A549 (cell line): ENCODE results near the gene DCAF11. TPM values are rescaled to one million over a fixed set of nuclear protein-coding genes. Genes with fewer than 3 reads are reported as not detected.
A peak's percentile ranks its signal among the peaks of the same experiment; 100 is the strongest.

Experiments used
- ATAC-seq, 2 experiments: fragments of 200-7000 bp in 1 of 2; fragments of >200 bp in 1 of 2; cut with Nextera tagmentation in 1 of 2; cut with Tn5 transposase in 1 of 2; 3 replicates each; pipeline versions ENCODE4 v1.8.0 to v1.9.1; 2018 to 2020; ENCODE audit warnings: mild to moderate bottlenecking in 1 of 2, moderate library complexity in 1 of 2
- CTCF ChIA-PET: fragments of 300-600 bp; sonication (Branson Sonifier 250); formaldehyde crosslinking; extraction: SDS; loops from one replicate; lab custom pipeline; 2021; ENCODE audit warnings: antibody characterized with exemption, inconsistent platforms; lab: Yijun Ruan, JAX
- POLR2A ChIA-PET: fragments of 350-600 bp; formaldehyde crosslinking; extraction: SDS; loops from one replicate; lab custom pipeline; 2021; ENCODE audit warnings: antibody characterized with exemption, inconsistent platforms; lab: Yijun Ruan, JAX
- DNase-seq, 2 experiments: peaks; one replicate each; pipeline versions ENCODE4 v3.0.0 to v3.0.0-alpha.2; 2011 to 2016; ENCODE audit warnings: low read depth in 1 of 2, low spot score in 1 of 2
- FAIRE-seq: peaks from 2 replicates; lab custom pipeline; 2011; peaks lifted over from hg19 to GRCh38; lab: Jason Lieb, UNC
- H3K27ac ChIP-seq, 2 experiments: fragments of >200 bp; sonication (Bioruptor Twin); formaldehyde crosslinking; 3 replicates each; pipeline ENCODE4 v1.5.1; 2016 to 2017
- H3K4me1 ChIP-seq: fragments of >200 bp; sonication (Bioruptor Twin); formaldehyde crosslinking; 3 replicates; pipeline ENCODE4 v1.6.1; 2016
- H3K4me2 ChIP-seq: fragments of >200 bp; sonication (Bioruptor Twin); formaldehyde crosslinking; 3 replicates; pipeline ENCODE4 v1.6.1; 2016
- H3K4me3 ChIP-seq: fragments of >200 bp; sonication (Bioruptor Twin); formaldehyde crosslinking; 3 replicates; pipeline ENCODE4 v1.5.1; 2016
- H3K9me3 ChIP-seq: fragments of >200 bp; sonication (Bioruptor Twin); formaldehyde crosslinking; 3 replicates; pipeline ENCODE4 v1.6.1; 2016
- BHLHE40 ChIP-seq: IDR thresholded peaks from 2 replicates; pipeline ENCODE4 v1.6.1; 2012; ENCODE audit warnings: low read depth, low read length, inconsistent platforms
- CBX8 ChIP-seq: fragments of 200-600 bp; sonication (generic); IDR thresholded peaks from 2 replicates; pipeline ENCODE4 v1.6.1; 2016
- FOSL2 ChIP-seq, 2 experiments: fragments of 450-650 bp in 1 of 2; fragments of >200 bp in 1 of 2; sonication (Bioruptor Twin) in 1 of 2; formaldehyde crosslinking; IDR thresholded peaks; 2 replicates each; pipeline versions ENCODE4 v1.5.0 to v1.6.1; 2016 to 2020; ENCODE audit warnings: mild to moderate bottlenecking in 1 of 2, moderate library complexity in 1 of 2
- GATA3 ChIP-seq: IDR thresholded peaks from 2 replicates; pipeline ENCODE4 v1.6.1; 2012; ENCODE audit warnings: borderline replicate concordance
- HDAC2 ChIP-seq: fragments of 200-600 bp; sonication (generic); IDR thresholded peaks from 2 replicates; pipeline ENCODE4 v1.6.1; 2016
- HMGXB4 ChIP-seq: fragments of 250-450 bp; sonication (Bioruptor Pico); IDR thresholded peaks from 2 replicates; pipeline ENCODE4 v1.5.0; 2021; ENCODE audit warnings: mild to moderate bottlenecking, moderate library complexity, borderline replicate concordance
- JUN ChIP-seq, 2 experiments: fragments of >200 bp; sonication (Bioruptor Twin); formaldehyde crosslinking; IDR thresholded peaks; 2 replicates in 1 of 2; 3 replicates in 1 of 2; pipeline ENCODE4 v1.6.1; 2016 to 2017
- JUNB ChIP-seq: fragments of >200 bp; sonication (Bioruptor Twin); formaldehyde crosslinking; IDR thresholded peaks from 2 replicates; pipeline ENCODE4 v1.6.1; 2016
- KDM1A ChIP-seq: fragments of 200-600 bp; sonication (generic); IDR thresholded peaks from 2 replicates; pipeline ENCODE4 v1.6.1; 2016; ENCODE audit warnings: low read depth, mild to moderate bottlenecking
- MAZ ChIP-seq: fragments of 150-350 bp; IDR thresholded peaks from 2 replicates; pipeline ENCODE4 v1.6.1; 2014; ENCODE audit warnings: antibody characterized with exemption, low read depth, low read length, borderline replicate concordance
- MYC ChIP-seq: IDR thresholded peaks from 2 replicates; pipeline ENCODE4 v1.6.1; 2012; ENCODE audit warnings: mild to moderate bottlenecking, inconsistent platforms, low read length, improper control_type of control experiment, borderline replicate concordance
- NR3C1 ChIP-seq: fragments of >200 bp; sonication (Bioruptor Twin); formaldehyde crosslinking; IDR thresholded peaks from 3 replicates; pipeline ENCODE4 v1.6.1; 2017
- PBX3 ChIP-seq: IDR thresholded peaks from 2 replicates; pipeline ENCODE4 v1.6.1; 2012
- POLR2A ChIP-seq: IDR thresholded peaks from 2 replicates; pipeline ENCODE4 v1.6.1; 2012; ENCODE audit warnings: mild to moderate bottlenecking, low read length
- POLR2AphosphoS2 ChIP-seq: conservative IDR thresholded peaks from 2 replicates; pipeline ENCODE4 v1.6.1; 2012; ENCODE audit warnings: low read length, improper control_type of control experiment, inconsistent platforms
- RARB ChIP-seq: fragments of 250-450 bp; sonication (Bioruptor Pico); IDR thresholded peaks from 2 replicates; pipeline ENCODE4 v1.8.0; 2021; ENCODE audit warnings: mild to moderate bottlenecking, moderate library complexity
- RFX5 ChIP-seq: fragments of 450-650 bp; IDR thresholded peaks from 2 replicates; pipeline ENCODE4 v1.7.1; 2014; ENCODE audit warnings: antibody characterized with exemption, mild to moderate bottlenecking, moderate library complexity
- RNF2 ChIP-seq: fragments of 200-600 bp; sonication (generic); IDR thresholded peaks from 2 replicates; pipeline ENCODE4 v1.6.1; 2016; ENCODE audit warnings: low read depth, mild to moderate bottlenecking, antibody characterized with exemption, moderate library complexity, borderline replicate concordance
- SMC3 ChIP-seq: fragments of >200 bp; sonication (Bioruptor Twin); formaldehyde crosslinking; IDR thresholded peaks from 3 replicates; pipeline ENCODE4 v1.6.1; 2018; ENCODE audit warnings: inconsistent platforms
- SREBF2 ChIP-seq: fragments of 450-650 bp; IDR thresholded peaks from 2 replicates; pipeline ENCODE4 v1.6.1; 2014; ENCODE audit warnings: mild to moderate bottlenecking, moderate library complexity
- TFCP2L1 ChIP-seq: fragments of 250-450 bp; sonication (Bioruptor Pico); IDR thresholded peaks from 2 replicates; pipeline ENCODE4 v1.5.0; 2021; ENCODE audit warnings: mild to moderate bottlenecking
- USF2 ChIP-seq: fragments of 450-650 bp; IDR thresholded peaks from 2 replicates; pipeline ENCODE4 v1.6.1; 2014; ENCODE audit warnings: antibody characterized with exemption
- ZC3H11A ChIP-seq: fragments of 450-650 bp; IDR thresholded peaks from 2 replicates; pipeline ENCODE4 v1.6.1; 2014; ENCODE audit warnings: antibody characterized with exemption, mild to moderate bottlenecking
- WGBS: methylation state at CpG from one replicate; pipeline ENCODE4 v1.1.6; 2017; ENCODE audit errors: missing lambda C conversion rate; 5-methylcytosine and 5-hydroxymethylcytosine counted together
- polyA plus RNA-seq, 4 experiments: library from polyadenylated mRNA; depleted of rRNA in 3 of 4; stranded (reverse); fragments of >200 nt; fragmentation: RNase III in 1 of 4; extraction: RNeasy Plus Mini Kit Qiagen cat#74134 plus additional on column Dnase treatment in 1 of 4; gene quantifications; 2 replicates in 3 of 4; 3 replicates in 1 of 4; pipeline ENCODE4 v1.2.3, GENCODE V29; 2011 to 2017
- TF ChIP-seq, protein P1 (sequence below): IDR thresholded peaks from 2 replicates; pipeline ENCODE4 v1.6.1; 2012; ENCODE audit warnings: low read depth, borderline replicate concordance

The DCAF11 gene
- polyA plus RNA-seq, 2 of the 4 experiments (the other 2 are of a cell fraction) = 27.9 to 30.7 TPM

DNA sequence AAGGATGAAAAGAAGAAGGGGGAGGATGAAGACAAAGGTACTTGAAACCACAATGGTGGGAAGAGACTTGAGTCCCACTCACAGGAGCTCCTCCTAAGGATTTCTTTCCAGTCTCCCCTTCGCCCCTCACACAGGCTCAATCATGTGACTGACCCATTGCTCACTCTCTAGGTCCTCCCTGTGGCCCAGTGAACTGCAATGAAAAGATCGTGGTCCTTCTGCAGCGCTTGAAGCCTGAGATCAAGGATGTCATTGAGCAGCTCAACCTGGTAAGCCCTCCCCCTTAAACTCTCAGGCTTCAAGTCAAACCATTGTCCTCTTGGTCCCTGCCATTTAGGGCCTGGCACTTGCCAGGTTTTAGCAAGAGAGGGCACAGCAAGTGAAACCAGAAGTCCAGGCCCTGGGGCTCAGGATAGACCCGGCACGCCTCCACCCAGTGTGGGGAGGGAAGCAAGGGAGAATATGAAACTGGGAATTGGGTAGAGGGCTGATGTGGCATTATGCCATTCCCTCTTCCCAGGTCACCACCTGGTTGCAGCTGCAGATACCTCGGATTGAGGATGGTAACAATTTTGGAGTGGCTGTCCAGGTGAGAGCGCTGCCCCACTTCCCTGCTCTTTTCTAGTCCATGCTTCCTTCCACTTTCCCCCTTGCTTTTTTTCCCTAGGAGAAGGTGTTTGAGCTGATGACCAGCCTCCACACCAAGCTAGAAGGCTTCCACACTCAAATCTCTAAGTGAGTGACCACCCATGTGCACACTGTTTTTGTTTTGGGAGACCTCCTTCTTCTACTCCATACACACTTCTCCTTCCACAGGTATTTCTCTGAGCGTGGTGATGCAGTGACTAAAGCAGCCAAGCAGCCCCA is 23.2 kb downstream of the DCAF11 start:
- POLR2A ChIA-PET = interaction anchor here (0.6 to 5.2 kb wide), 4 partner anchors 9 to 44 kb away, joined by 3 to 48 read pairs (median 4); partner anchors contain the start of genes DCAF11, NRL and PCK2
- CTCF ChIA-PET = interaction anchor here (0.7 to 5.4 kb wide), 12 partner anchors 8 to 159 kb away, joined by 3 to 47 read pairs (median 4); partner anchors contain the start of genes DCAF11, IRF9, NRL and RNF31
- TF ChIP-seq RARB (CRISPR knock-in tag) (no peak), MAZ (no peak)
- Histone ChIP-seq H3K4me1 (peaks cover 37% of the 10 kb centered on the region), H3K4me2 (no peak overlapping the region; the same call in 1 of the 3 replicates), H3K4me3 (no peak overlapping the region), H3K27ac (no peak overlapping the region), H3K9me3 (no peaks in the 10 kb centered on the region)
- ATAC-seq = no peak
- no peak for DNase-seq
- WGBS = 92% methylated on average over 8 of the region's 8 CpGs
- FAIRE-seq = no peak

- H3K4me3 ChIP-seq = no peak overlapping the region
Observed at GRCh38 chr14:24138396-24139271, 24.1 kb downstream of the DCAF11 start.

GRCh38 chr14:24139272-24139934 is 24.8 kb downstream of the DCAF11 start:
- FAIRE-seq = no peak
- H3K27ac ChIP-seq = 0 out of 6 replicates have a peak overlapping the region, but pooled peaks of 1 of the 2 experiments have one; percentile 7
- no peaks in the 10 kb centered on the region for H3K9me3 ChIP-seq
- 88% methylated on average over 9 of the region's 9 CpGs for WGBS
- DNase-seq = peak; percentile 38 to 46
- no peak for ATAC-seq
- ChIA-PET POLR2A (interaction anchor here (1.1 to 2.9 kb wide), 2 partner anchors 7 to 25 kb away, joined by 5 to 31 read pairs; partner anchors contain the start of genes DCAF11 and NRL), CTCF (interaction anchor here (1.0 to 5.4 kb wide), 7 partner anchors 15 to 105 kb away, joined by 3 to 47 read pairs (median 3); partner anchors contain the start of genes DCAF11, IRF9 and NRL)
- peak overlapping the region; percentile 78 for H3K4me2 ChIP-seq
- peaks cover 37% of the 10 kb centered on the region for H3K4me1 ChIP-seq
- H3K4me3 ChIP-seq = peak overlapping the region; percentile 59
- TF ChIP-seq HDAC2 = no peak
- TF ChIP-seq TFCP2L1 (CRISPR knock-in tag) = no peak
- TF ChIP-seq RFX5 = no peak
- TF ChIP-seq BHLHE40 = no peak
- no peak for TF ChIP-seq USF2
- TF ChIP-seq SREBF2 = no peak
- no peak for TF ChIP-seq JUN (IDR thresholded peaks at IDR 0.05)
- TF ChIP-seq JUNB = no peak
- no peak for TF ChIP-seq KDM1A
- TF ChIP-seq, protein P1, sequence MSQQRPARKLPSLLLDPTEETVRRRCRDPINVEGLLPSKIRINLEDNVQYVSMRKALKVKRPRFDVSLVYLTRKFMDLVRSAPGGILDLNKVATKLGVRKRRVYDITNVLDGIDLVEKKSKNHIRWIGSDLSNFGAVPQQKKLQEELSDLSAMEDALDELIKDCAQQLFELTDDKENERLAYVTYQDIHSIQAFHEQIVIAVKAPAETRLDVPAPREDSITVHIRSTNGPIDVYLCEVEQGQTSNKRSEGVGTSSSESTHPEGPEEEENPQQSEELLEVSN = no peak
- no peak for TF ChIP-seq PBX3

More at GRCh38 chr14:24138396-24139271, 24.1 kb downstream of the DCAF11 start:
- ChIA-PET CTCF (interaction anchor here (1.0 to 5.4 kb wide), 12 partner anchors 10 to 159 kb away, joined by 3 to 47 read pairs (median 4); partner anchors contain the start of genes DCAF11, IRF9, NRL and RNF31), POLR2A (interaction anchor here (1.0 to 5.2 kb wide), 4 partner anchors 8 to 45 kb away, joined by 4 to 48 read pairs (median 18); partner anchors contain the start of genes DCAF11, NRL and PCK2)
- FAIRE-seq (no peak), ATAC-seq (no peak), DNase-seq (no peak)
- Histone ChIP-seq H3K27ac (no peak overlapping the region), H3K4me1 (peaks cover 37% of the 10 kb centered on the region), H3K9me3 (no peaks in the 10 kb centered on the region), H3K4me2 (peak overlapping the region; percentile 78; the same call in 2 of the 3 replicates)
- 88% methylated on average over 13 of the region's 13 CpGs for WGBS
- no peak for TF ChIP-seq FOSL2 (IDR thresholded peaks at IDR 0.05)
- no peak for TF ChIP-seq FOSL2 (CRISPR knock-in tag; IDR thresholded peaks at IDR 0.05)
- TF ChIP-seq HMGXB4 (CRISPR knock-in tag) = no peak
- TF ChIP-seq SMC3 = no peak
- no peak for TF ChIP-seq NR3C1
- no peak for TF ChIP-seq TFCP2L1 (CRISPR knock-in tag)
- TF ChIP-seq MYC = no peak
- TF ChIP-seq ZC3H11A = no peak
- TF ChIP-seq RNF2 = no peak
- TF ChIP-seq CBX8 = no peak
- TF ChIP-seq POLR2A = no peak
- TF ChIP-seq, protein P1 = no peak
- TF ChIP-seq POLR2AphosphoS2 = no peak
- no peak for TF ChIP-seq GATA3
